Nucleus accumbens (tissue), 56 donors: ENCODE measurements around the gene AKNA.

Experiments
- DNase-seq, 56 donors: peaks; one replicate each; lab custom pipeline; 2025; lab: John Stamatoyannopoulos, UW

Gene AKNA

GRCh38 chr9:114310471-114311450 lies 77.0 kb downstream of the AKNA start:
- DNase-seq: no peak

- no peak for DNase-seq
Observed at GRCh38 chr9:114309096-114309495, 78.7 kb downstream of the AKNA start.

- no peak for DNase-seq
Observed at GRCh38 chr9:114308361-114308950, 79.3 kb downstream of the AKNA start.

- no peak for DNase-seq
Observed at GRCh38 chr9:114307899-114308267, 79.9 kb downstream of the AKNA start.

GRCh38 chr9:114304416-114305188 lies 83.2 kb downstream of the AKNA start:
- no peak for DNase-seq

GRCh38 chr9:114303977-114304376 lies 83.8 kb downstream of the AKNA start:
- DNase-seq: no peak

- DNase-seq: no peak
Observed at GRCh38 chr9:114303571-114303970, 84.2 kb downstream of the AKNA start.

GRCh38 chr9:114302727-114303126 lies 85.1 kb downstream of the AKNA start:
- DNase-seq: no peak

- no peak for DNase-seq
Observed at GRCh38 chr9:114301798-114302565, 85.8 kb downstream of the AKNA start.

- DNase-seq: no peak
Observed at GRCh38 chr9:114300846-114301797, 86.7 kb downstream of the AKNA start.

GRCh38 chr9:114300153-114300845 lies 87.5 kb downstream of the AKNA start:
- no peak for DNase-seq

- no peak for DNase-seq
Observed at GRCh38 chr9:114299286-114300152, 88.3 kb downstream of the AKNA start.

GRCh38 chr9:114296338-114296737 lies 91.4 kb downstream of the AKNA start:
- DNase-seq: no peak

GRCh38 chr9:114294664-114295063 lies 93.1 kb downstream of the AKNA start:
- DNase-seq: no peak

- DNase-seq: no peak
Observed at GRCh38 chr9:114291886-114292590, 95.7 kb downstream of the AKNA start.

- DNase-seq: peak in 49 of 56 donors; percentile 6 to 84 (median 49)
Observed at GRCh38 chr9:114291064-114291474, 96.7 kb downstream of the AKNA start.

GRCh38 chr9:114290561-114290986 lies 97.2 kb downstream of the AKNA start:
- DNase-seq: no peak
